Epithelial cell of prostate (primary cell): ENCODE measurements around the gene XAF1.
A peak's percentile ranks its signal among the peaks of the same experiment; 100 is the strongest.
"Not testable (repeated sequence)": the region's sequence is repeated elsewhere in the genome, so short reads cannot be mapped to it uniquely, and the experiment has no call there.

ENCODE experiments used
- DNase-seq: peaks from one replicate; pipeline ENCODE4 v3.0.0-alpha.2; 2011; ENCODE audit warnings: low read depth, low spot score
- H3K27ac ChIP-seq: fragments of 450-650 bp; 2 replicates; pipeline ENCODE4 v1.5.1; 2017; ENCODE audit warnings: mild to moderate bottlenecking

Gene XAF1

DNA sequence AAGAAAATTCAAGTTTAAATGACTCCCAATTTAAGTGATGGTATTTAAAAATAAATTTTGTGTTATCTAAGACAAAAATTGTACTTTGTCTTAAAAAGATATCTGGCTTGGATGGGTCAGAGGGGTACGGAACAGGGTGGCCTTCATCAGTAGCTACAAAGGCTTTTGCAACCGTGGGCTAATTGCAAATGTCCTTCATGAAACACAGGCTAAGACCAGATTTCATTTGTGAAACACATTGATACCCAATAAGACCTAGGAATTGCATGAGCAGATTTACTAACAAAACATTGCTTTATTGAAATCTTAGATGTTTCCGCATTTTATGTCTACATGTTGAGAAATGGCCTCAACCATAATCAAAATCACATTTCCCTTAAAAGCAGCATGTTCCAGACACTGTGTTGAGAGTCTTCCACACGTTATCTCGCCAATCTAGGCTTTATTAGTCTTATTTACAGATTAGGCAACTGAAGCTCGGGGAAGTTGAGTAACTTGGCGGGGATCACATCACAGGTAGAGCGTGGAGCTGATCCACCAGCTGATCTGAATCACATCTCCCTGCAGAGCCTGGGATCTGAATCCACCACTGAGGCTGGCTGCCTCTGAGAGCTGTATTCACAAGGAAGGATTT, 42.0 kb downstream of the XAF1 start:
- H3K27ac ChIP-seq = peak overlapping the region; percentile 51
- DNase-seq = peak; percentile 76

DNA sequence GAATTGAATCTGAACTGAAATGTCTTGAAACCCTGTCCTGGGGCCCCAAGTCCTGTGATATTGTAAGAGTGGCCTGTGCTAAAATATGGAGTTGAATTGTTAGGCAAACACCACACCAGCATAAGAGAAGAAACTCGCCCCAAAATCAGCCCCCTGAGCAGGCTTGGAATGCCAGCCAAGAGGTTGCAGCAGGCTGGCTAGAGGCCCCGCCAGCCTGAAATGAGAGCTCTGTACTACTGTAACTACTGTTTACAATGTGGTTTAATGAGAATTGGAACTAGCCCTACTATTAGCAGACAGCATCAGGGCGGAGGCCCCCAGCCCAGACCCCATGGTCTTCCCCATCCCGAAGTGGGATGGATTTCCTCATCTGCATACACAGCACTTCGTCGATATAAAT, 43.9 kb downstream of the XAF1 start:
- DNase-seq = no peak
- H3K27ac ChIP-seq = no peak overlapping the region

- DNase-seq = no peak
- no peak overlapping the region for H3K27ac ChIP-seq
These were observed 44.7 kb downstream of the XAF1 start for GRCh38 chr17:6800422-6801027.

GRCh38 chr17:6811510-6811909, 55.7 kb downstream of the XAF1 start:
- no peak overlapping the region for H3K27ac ChIP-seq
- DNase-seq = no peak

DNA sequence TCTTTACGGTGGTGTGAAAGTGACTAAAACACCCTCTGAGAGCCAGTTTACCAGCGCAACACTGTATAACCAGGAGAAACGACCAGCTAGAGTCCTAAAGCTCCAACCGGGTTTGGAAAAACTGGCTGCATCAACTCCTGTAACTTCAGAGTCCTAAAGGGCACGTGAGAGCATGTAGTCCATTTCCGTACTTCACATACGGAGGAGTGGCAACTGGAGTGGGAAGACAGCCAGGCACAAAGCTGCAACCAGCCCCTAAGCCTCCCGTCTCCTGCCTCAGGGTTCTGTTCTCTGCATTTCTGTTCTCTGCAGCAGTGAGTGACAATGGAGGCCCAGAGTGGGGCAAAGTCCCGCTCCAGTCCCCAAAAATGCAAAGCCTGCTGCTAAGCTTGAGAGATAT, 56.4 kb downstream of the XAF1 start:
- no peak overlapping the region for H3K27ac ChIP-seq

DNA sequence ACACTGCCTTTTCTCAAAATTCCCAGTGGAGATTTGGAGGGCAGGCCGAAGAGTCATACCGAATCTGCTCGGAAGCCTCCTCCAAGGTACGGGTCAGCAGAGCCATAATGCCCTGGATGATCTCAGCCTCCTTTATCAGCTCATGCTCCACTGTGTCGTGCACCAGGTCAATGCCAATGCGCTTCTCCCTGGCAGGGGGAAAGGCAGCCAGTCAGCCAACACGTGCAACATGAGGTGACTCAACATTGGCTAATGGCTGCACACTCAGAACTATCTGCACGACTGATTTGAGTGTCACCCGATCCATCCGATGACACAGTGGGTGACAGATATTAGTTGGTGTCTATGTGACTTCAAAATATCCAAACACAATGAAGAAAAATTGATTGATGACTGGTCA, 59.9 kb downstream of the XAF1 start:
- no peak for DNase-seq

More for the DNA sequence above, 56.4 kb downstream of the XAF1 start:
- DNase-seq = no peak

DNA sequence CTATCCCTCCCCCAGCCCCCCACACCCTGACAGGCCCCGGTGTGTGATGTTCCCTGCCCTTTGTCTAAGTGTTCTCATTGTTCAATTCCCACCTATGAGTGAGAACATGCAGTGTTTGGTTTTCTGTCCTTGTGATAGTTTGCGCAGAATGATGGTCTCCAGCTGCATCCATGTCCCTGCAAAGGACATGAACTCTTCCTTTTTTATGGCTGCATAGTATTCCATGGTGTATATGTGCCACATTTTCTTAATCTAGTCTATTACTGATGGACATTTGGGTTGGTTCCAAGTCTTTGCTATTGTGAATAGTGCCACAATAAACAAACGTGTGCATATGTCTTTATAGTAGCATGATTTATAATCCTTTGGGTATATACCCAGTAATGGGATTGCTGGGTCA, 60.5 kb downstream of the XAF1 start:
- H3K27ac ChIP-seq, DNase-seq: not testable (repeated sequence)

More for the DNA sequence above, 59.9 kb downstream of the XAF1 start:
- no peak overlapping the region for H3K27ac ChIP-seq

DNA sequence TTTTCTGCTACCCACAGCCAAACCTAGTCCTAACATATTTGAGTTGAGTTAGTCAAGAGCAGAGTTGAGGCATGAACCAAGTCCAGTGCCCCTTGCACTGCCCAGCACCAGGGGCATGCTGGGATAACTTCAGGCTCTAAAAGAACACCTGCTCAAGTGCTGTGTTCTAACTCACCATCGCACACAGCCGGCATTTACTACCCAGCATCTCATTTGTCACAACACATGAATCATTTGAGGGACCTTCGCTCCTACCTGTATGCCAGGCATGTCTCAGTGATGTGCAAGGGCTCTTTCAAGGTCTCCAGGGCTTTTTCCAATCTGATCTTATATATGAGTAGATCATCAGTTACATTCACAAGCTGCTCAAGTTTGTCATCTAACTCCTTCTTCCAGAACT, 63.1 kb downstream of the XAF1 start:
- DNase-seq = no peak
- H3K27ac ChIP-seq = no peak overlapping the region

DNA sequence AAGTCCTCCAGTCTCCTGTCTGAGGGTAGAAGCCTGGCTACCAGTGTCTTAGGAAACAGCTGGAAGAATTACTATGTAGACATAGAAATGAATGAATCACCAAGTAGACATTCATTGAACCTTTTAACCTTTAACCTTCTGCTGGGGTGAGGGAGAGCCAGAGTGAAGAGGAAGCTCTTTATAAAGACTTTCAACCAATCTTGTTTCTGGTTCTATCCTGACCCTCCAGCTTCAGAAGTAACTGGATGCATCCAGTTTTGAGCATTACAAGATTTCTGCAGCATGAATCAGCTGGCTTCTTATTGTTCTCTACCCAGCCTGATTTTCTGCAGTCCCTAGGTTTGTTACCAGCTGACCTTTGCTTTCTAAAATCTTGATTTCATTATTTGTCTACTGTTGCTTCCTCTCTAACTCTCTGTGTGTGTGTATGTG, 67.2 kb downstream of the XAF1 start:
- peak overlapping the region; percentile 47 for H3K27ac ChIP-seq
- DNase-seq = peak; percentile 24
